Thoracic aorta (tissue), 2 donors: ENCODE measurements around the gene SUPT4H1. TPM values are rescaled to one million over a fixed set of nuclear protein-coding genes. Genes with fewer than 3 reads are reported as not detected.

ENCODE experiments used
- ATAC-seq: fragments of 150-250 bp; one replicate; pipeline ENCODE4 v1.8.0; 2017; ENCODE audit warnings: low read depth; ENCODE audit not compliant: insufficient number of reproducible peaks, low FRiP score
- DNase-seq: peaks from one replicate; pipeline ENCODE4 v3.0.0-alpha.2; 2020; ENCODE audit warnings: low spot score
- H3K27ac ChIP-seq, 2 donors: fragments of 200-600 bp; sonication (generic); 1 replicate in 1 of 2; 2 replicates in 1 of 2; pipeline ENCODE4 v1.5.1; 2016; ENCODE audit warnings: mild to moderate bottlenecking in 2 of 2, moderate library complexity in 2 of 2
- H3K27me3 ChIP-seq: fragments of 200-600 bp; sonication (generic); replicated peaks from 2 replicates; pipeline ENCODE4 v1.6.0; 2016; ENCODE audit warnings: mild to moderate bottlenecking; ENCODE audit not compliant: insufficient read depth
- H3K36me3 ChIP-seq: fragments of 200-600 bp; sonication (generic); one replicate; pipeline ENCODE4 v1.5.1; 2016
- H3K4me1 ChIP-seq, 2 donors: fragments of 200-600 bp; sonication (generic); 1 replicate in 1 of 2; 2 replicates in 1 of 2; pipeline versions ENCODE4 v1.5.1 to v1.6.0; 2016; ENCODE audit warnings: low read depth in 2 of 2, mild to moderate bottlenecking in 1 of 2; ENCODE audit not compliant: control insufficient read depth in 1 of 2
- H3K4me3 ChIP-seq: fragments of 200-600 bp; sonication (generic); 2 replicates; pipeline ENCODE4 v1.5.1; 2016; ENCODE audit warnings: mild to moderate bottlenecking
- H3K9me3 ChIP-seq: fragments of 200-600 bp; sonication (generic); 2 replicates; pipeline ENCODE4 v1.5.1; 2016
- CTCF ChIP-seq: fragments of 200-600 bp; sonication (generic); IDR thresholded peaks from one replicate; pipeline ENCODE4 v1.5.1; 2019; ENCODE audit warnings: antibody characterized with exemption
- total RNA-seq, 2 donors: library from RNA; depleted of rRNA; stranded (reverse); fragments of >200 nt; gene quantifications; one replicate each; pipeline versions ENCODE4 v1.1.0 to v1.2.3, GENCODE V29; 2016

Gene SUPT4H1
- total RNA-seq, 2 donors from 2014 or later = 30.6 to 37.3 TPM

DNA sequence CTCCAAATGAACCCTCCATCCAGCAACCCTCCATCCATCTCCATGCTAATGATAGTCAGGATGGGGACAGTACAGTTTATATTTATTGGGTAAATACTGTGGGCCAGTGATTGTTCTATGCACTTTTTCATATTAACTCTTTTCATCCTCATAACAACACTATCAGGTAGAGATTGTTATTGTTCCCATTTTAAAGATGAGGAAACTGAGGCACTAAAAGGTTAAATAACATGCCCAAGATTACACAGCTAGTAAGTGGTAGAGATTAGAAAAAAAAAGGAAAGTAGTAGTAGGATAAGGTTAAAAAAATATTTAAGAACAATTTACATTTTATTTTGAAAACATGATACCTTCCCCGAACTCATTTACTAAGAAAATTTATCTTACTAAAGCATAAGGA, 21.9 kb upstream of the SUPT4H1 start:
- Histone ChIP-seq H3K4me1 (no peaks in the 10 kb centered on the region), H3K27ac (no peak overlapping the region), H3K4me3 (no peak overlapping the region), H3K27me3 (no peaks in the 10 kb centered on the region), H3K36me3 (no peaks in the 10 kb centered on the region), H3K9me3 (no peaks in the 10 kb centered on the region)
- no peak for TF ChIP-seq CTCF
- DNase-seq (no peak), ATAC-seq (no peak)

DNA sequence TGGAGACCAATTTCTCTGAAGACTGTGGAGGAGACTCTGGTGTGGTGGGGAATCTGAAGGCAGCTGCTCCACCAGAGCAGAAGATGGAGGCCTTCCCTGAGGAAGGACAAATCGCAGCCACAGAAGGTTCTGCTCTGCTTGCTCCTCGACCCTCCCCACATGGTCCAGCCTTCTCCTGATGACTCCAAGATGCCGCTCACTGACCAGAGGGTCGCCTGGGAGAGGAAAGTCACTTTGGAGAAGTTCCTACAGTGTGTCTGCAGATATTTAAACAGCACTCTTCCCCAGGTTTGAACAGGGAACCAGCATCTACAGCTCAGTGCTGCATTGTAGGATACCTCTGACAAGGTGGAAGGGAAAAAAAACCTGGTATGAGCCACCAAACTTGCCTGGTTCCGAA, 21.0 kb upstream of the SUPT4H1 start:
- no peak overlapping the region for H3K4me3 ChIP-seq
- no peak for TF ChIP-seq CTCF

GRCh38 chr17:58371300-58371950, 19.4 kb upstream of the SUPT4H1 start:
- Histone ChIP-seq H3K36me3 (no peaks in the 10 kb centered on the region), H3K27me3 (no peaks in the 10 kb centered on the region), H3K27ac (no peak overlapping the region), H3K4me3 (no peak overlapping the region), H3K4me1 (no peaks in the 10 kb centered on the region), H3K9me3 (no peaks in the 10 kb centered on the region)
- no peak for DNase-seq
- no peak for TF ChIP-seq CTCF
- ATAC-seq = no peak

More for the DNA sequence above, 21.0 kb upstream of the SUPT4H1 start:
- ATAC-seq = no peak
- Histone ChIP-seq H3K9me3 (no peaks in the 10 kb centered on the region), H3K27me3 (no peaks in the 10 kb centered on the region), H3K27ac (no peak overlapping the region), H3K36me3 (no peaks in the 10 kb centered on the region), H3K4me1 (no peaks in the 10 kb centered on the region)
- no peak for DNase-seq

- no peaks in the 10 kb centered on the region for H3K9me3 ChIP-seq
- no peak overlapping the region for H3K4me3 ChIP-seq
- no peak for TF ChIP-seq CTCF
- ATAC-seq (no peak), DNase-seq (no peak)
- no peaks in the 10 kb centered on the region for H3K36me3 ChIP-seq
- H3K4me1 ChIP-seq = no peaks in the 10 kb centered on the region
- no peak overlapping the region for H3K27ac ChIP-seq
- H3K27me3 ChIP-seq = no peaks in the 10 kb centered on the region
Measured at GRCh38 chr17:58370716-58371115, 18.7 kb upstream of the SUPT4H1 start.

GRCh38 chr17:58370309-58370708, 18.3 kb upstream of the SUPT4H1 start:
- H3K36me3 ChIP-seq = no peaks in the 10 kb centered on the region
- TF ChIP-seq CTCF = no peak
- H3K9me3 ChIP-seq = no peaks in the 10 kb centered on the region
- DNase-seq (no peak), ATAC-seq (no peak)
- H3K4me1 ChIP-seq = no peaks in the 10 kb centered on the region
- H3K27me3 ChIP-seq = no peaks in the 10 kb centered on the region
- H3K4me3 ChIP-seq = no peak overlapping the region
- no peak overlapping the region for H3K27ac ChIP-seq
